K562 (cell line): ENCODE results near the gene SETMAR. TPM values are rescaled to one million over a fixed set of nuclear protein-coding genes. Genes with fewer than 3 reads are reported as not detected.

Experiments used
- ATAC-seq: fragments of 200-7000 bp; cut with Tn5 transposase; 3 replicates; pipeline ENCODE4 v1.9.1; 2020; ENCODE audit warnings: moderate library complexity
- BruUV-seq: library from RNA; stranded (reverse); fragments of 400-500 nt; replicated peaks from 2 replicates; lab custom pipeline; 2021; lab: Mats Ljungman, UMichigan
- CTCF ChIA-PET: fragments of 300-600 bp; formaldehyde crosslinking; extraction: SDS; loops from one replicate; lab custom pipeline; 2021; ENCODE audit warnings: low intra/inter-chr PET ratio; lab: Yijun Ruan, JAX
- POLR2A ChIA-PET: fragments of 300-600, 350-650 bp; sonication (Branson Sonifier 250); formaldehyde crosslinking; extraction: SDS; loops from one replicate; lab custom pipeline; 2021; ENCODE audit warnings: antibody characterized with exemption, inconsistent platforms; lab: Yijun Ruan, JAX
- DNase-seq, 4 experiments: peaks; one replicate each; pipeline versions ENCODE4 v3.0.0 to v3.0.0-alpha.2; 2011 to 2018; ENCODE audit warnings: low spot score in 3 of 4, mixed read lengths in 3 of 4; ENCODE audit errors: extremely low read depth in 1 of 4
- FAIRE-seq: peaks from 2 replicates; lab custom pipeline; 2011; peaks lifted over from hg19 to GRCh38; lab: Jason Lieb, UNC
- H2AFZ ChIP-seq: 2 replicates; pipeline ENCODE4 v1.6.0; 2011; ENCODE audit warnings: low read depth, low read length, control low read depth, inconsistent platforms
- H3K27ac ChIP-seq: fragments of 200-600 bp; 3 replicates; pipeline ENCODE4 v1.8.0; 2011; ENCODE audit warnings: low read depth, mild to moderate bottlenecking, control low read depth, inconsistent platforms, low read length, moderate library complexity, mixed read lengths; ENCODE audit errors: extremely low read depth
- H3K27me3 ChIP-seq, 2 experiments: fragments of 300-600 bp in 1 of 2; 2 replicates in 1 of 2; 3 replicates in 1 of 2; pipeline versions ENCODE4 v1.6.0 to v1.8.0; 2011; ENCODE audit warnings: inconsistent platforms in 2 of 2, low read length in 2 of 2, mild to moderate bottlenecking in 1 of 2, mixed read lengths in 1 of 2, moderate library complexity in 1 of 2; ENCODE audit not compliant: control insufficient read depth in 2 of 2, insufficient read depth in 2 of 2
- H3K36me3 ChIP-seq: fragments of 300-600 bp; 3 replicates; pipeline ENCODE4 v1.8.0; 2011; ENCODE audit warnings: mild to moderate bottlenecking, low read length, inconsistent platforms; ENCODE audit not compliant: control insufficient read depth, insufficient read depth
- H3K4me1 ChIP-seq, 2 experiments: fragments of 200-600 bp in 1 of 2; replicated peaks in 1 of 2; 2 replicates in 1 of 2; 3 replicates in 1 of 2; pipeline versions ENCODE4 v1.5.1 to v1.8.0; 2011; ENCODE audit warnings: inconsistent platforms in 2 of 2, low read length in 2 of 2, mild to moderate bottlenecking in 1 of 2, mixed read lengths in 1 of 2, moderate library complexity in 1 of 2; ENCODE audit not compliant: control insufficient read depth in 2 of 2, insufficient read depth in 2 of 2
- H3K4me2 ChIP-seq: 2 replicates; pipeline ENCODE4 v1.6.1; 2011; ENCODE audit warnings: low read length, control low read depth, inconsistent platforms, mixed read lengths; ENCODE audit not compliant: insufficient read depth
- H3K4me3 ChIP-seq: fragments of 200-600 bp; sonication (generic), shearing (Covaris generic); 2 replicates; pipeline ENCODE4 v1.5.1; 2016; ENCODE audit warnings: control low read depth, inconsistent platforms
- H3K79me2 ChIP-seq: fragments of 200-600 bp; 3 replicates; pipeline ENCODE4 v1.8.0; 2011; ENCODE audit warnings: low read length, inconsistent platforms; ENCODE audit not compliant: control insufficient read depth, insufficient read depth
- H3K9ac ChIP-seq, 2 experiments: 2 replicates each; pipeline versions ENCODE4 v1.6.0 to v1.6.1; 2011; ENCODE audit warnings: low read depth in 2 of 2, low read length in 2 of 2, control low read depth in 1 of 2, inconsistent platforms in 1 of 2, mild to moderate bottlenecking in 1 of 2, mixed read lengths in 1 of 2; ENCODE audit not compliant: insufficient read depth in 1 of 2
- H3K9me1 ChIP-seq: one replicate; pipeline ENCODE4 v1.6.0; 2011; ENCODE audit warnings: inconsistent platforms, mild to moderate bottlenecking, low read length, moderate library complexity; ENCODE audit not compliant: control insufficient read depth, insufficient read depth
- H3K9me3 ChIP-seq: replicated peaks from 2 replicates; pipeline ENCODE4 v1.5.1; 2011; ENCODE audit warnings: low read depth, low read length, inconsistent platforms; ENCODE audit not compliant: control insufficient read depth, insufficient read depth
- H4K20me1 ChIP-seq: replicated peaks from 2 replicates; pipeline ENCODE4 v1.6.1; 2011; ENCODE audit warnings: low read length, inconsistent platforms, mixed read lengths; ENCODE audit not compliant: control insufficient read depth, insufficient read depth
- CXXC5 ChIP-seq: fragments of 250-450 bp; sonication (Bioruptor Pico); IDR thresholded peaks from 2 replicates; pipeline ENCODE4 v1.8.0; 2022; ENCODE audit warnings: inconsistent platforms, mild to moderate bottlenecking, moderate library complexity
- DPF2 ChIP-seq: fragments of 450-650 bp; IDR thresholded peaks from 2 replicates; pipeline ENCODE4 v1.6.1; 2016
- FOXM1 ChIP-seq, 2 experiments: fragments of 450-650 bp in 1 of 2; sonication (generic) in 1 of 2; formaldehyde crosslinking in 1 of 2; IDR thresholded peaks; 2 replicates each; pipeline versions ENCODE4 v1.6.1 to v1.9.0; 2017 to 2022; ENCODE audit warnings: low read depth in 2 of 2, mild to moderate bottlenecking in 2 of 2, missing genetic modification reagents in 1 of 2, moderate library complexity in 1 of 2
- HCFC1 ChIP-seq: IDR thresholded peaks from 2 replicates; pipeline ENCODE4 v1.6.1; 2012; ENCODE audit warnings: low read depth, low read length, improper control_type of control experiment
- L3MBTL2 ChIP-seq: fragments of 450-650 bp; IDR thresholded peaks from 2 replicates; pipeline ENCODE4 v1.6.1; 2016; ENCODE audit warnings: mild to moderate bottlenecking, moderate library complexity
- MTA2 ChIP-seq: fragments of 450-650 bp; IDR thresholded peaks from 2 replicates; pipeline ENCODE4 v1.6.1; 2016; ENCODE audit warnings: low read depth
- NFIX ChIP-seq: fragments of 250-450 bp; sonication (Bioruptor Pico); IDR thresholded peaks from 2 replicates; pipeline ENCODE4 v1.4.0; 2020; ENCODE audit warnings: low read depth, mild to moderate bottlenecking, moderate library complexity
- ZEB2 ChIP-seq: fragments of 450-650 bp; IDR thresholded peaks from 2 replicates; pipeline ENCODE4 v1.6.1; 2016
- ZFP36 ChIP-seq: fragments of 150-350 bp; IDR thresholded peaks from 2 replicates; pipeline ENCODE4 v1.6.1; 2018; ENCODE audit warnings: low read length, low read depth; ENCODE audit not compliant: partially characterized antibody
- ZNF12 ChIP-seq: sonication (generic); formaldehyde crosslinking; IDR thresholded peaks from 2 replicates; pipeline ENCODE4 v1.4.0; 2020; ENCODE audit warnings: mild to moderate bottlenecking, missing genetic modification reagents
- ZNF354B ChIP-seq: fragments of 250-450 bp; sonication (Bioruptor Pico); IDR thresholded peaks from 2 replicates; pipeline ENCODE4 v1.4.0; 2020
- ZNF445 ChIP-seq: fragments of 250-450 bp; sonication (Bioruptor Pico); IDR thresholded peaks from 2 replicates; pipeline ENCODE4 v1.4.0; 2020; ENCODE audit warnings: low read depth, mild to moderate bottlenecking, moderate library complexity
- ZNF766 ChIP-seq: fragments of 200-800 bp; sonication (Bioruptor generic); conservative IDR thresholded peaks from 2 replicates; pipeline ENCODE4 v1.6.1; 2016; ENCODE audit warnings: missing genetic modification characterization, missing compliant biosample characterization
- WGBS: fragments of 100-300 bp; shearing (Covaris generic); methylation state at CpG from one replicate; pipeline ENCODE4 v1.1.6; 2016; ENCODE audit warnings: low coverage, mixed read lengths; ENCODE audit not compliant: insufficient coverage; ENCODE audit errors: missing lambda C conversion rate; 5-methylcytosine and 5-hydroxymethylcytosine counted together
- in situ Hi-C: fragments of 300-500 bp; cut with MboI; formaldehyde crosslinking; loops from 4 replicates; pipeline ENCODE4 v1.15.0; 2018; ENCODE audit warnings: inconsistent platforms, mixed read lengths
- intact Hi-C: fragments of 100-400 bp; cut with micrococcal nuclease; formaldehyde crosslinking; loops from 2 replicates; pipeline ENCODE4 v1.14.2; 2022
- polyA plus RNA-seq, 8 experiments: library from polyadenylated mRNA; depleted of rRNA in 4 of 8; stranded (reverse) in 5 of 8; unstranded in 3 of 8; fragments of >200 nt; fragmentation: Nextera tagmentation in 2 of 8; fragmentation: Illumina TruSeq in 1 of 8; extraction: Ambion mirVana in 2 of 8; extraction: Trizol in 1 of 8; gene quantifications; 2 replicates each; pipeline versions ENCODE4 v1.2.1 to v1.2.3, GENCODE V29; 2011 to 2014; ENCODE audit warnings: inconsistent platforms in 1 of 8, missing spikeins in 1 of 8
- total RNA-seq, 7 experiments: library from RNA; depleted of rRNA in 6 of 7; stranded (reverse); fragments of >200 nt in 6 of 7; fragmentation: Illumina TruSeq in 2 of 7; extraction: Trizol in 2 of 7; gene quantifications; 2 replicates each; pipeline versions ENCODE4 v1.2.1 to v1.2.3, GENCODE V29; 2011 to 2021; ENCODE audit warnings: low replicate concordance in 1 of 7
- TF ChIP-seq, protein P1 (sequence below): sonication (generic); formaldehyde crosslinking; IDR thresholded peaks from 2 replicates; pipeline ENCODE4 v1.8.1; 2023; ENCODE audit warnings: missing genetic modification reagents, mild to moderate bottlenecking, borderline replicate concordance
- TF ChIP-seq, protein P2 (sequence below): IDR thresholded peaks from 3 replicates; pipeline ENCODE4 v1.6.1; 2011; ENCODE audit warnings: borderline replicate concordance, mild to moderate bottlenecking; ENCODE audit not compliant: insufficient read length, insufficient read depth

The SETMAR gene
- total and polyA plus RNA-seq, 9 of the 15 experiments (the other 6 are each of a cell fraction or from before 2014, with no cell fraction given), result 5.5 to 25.1 (median 18.2) TPM

DNA sequence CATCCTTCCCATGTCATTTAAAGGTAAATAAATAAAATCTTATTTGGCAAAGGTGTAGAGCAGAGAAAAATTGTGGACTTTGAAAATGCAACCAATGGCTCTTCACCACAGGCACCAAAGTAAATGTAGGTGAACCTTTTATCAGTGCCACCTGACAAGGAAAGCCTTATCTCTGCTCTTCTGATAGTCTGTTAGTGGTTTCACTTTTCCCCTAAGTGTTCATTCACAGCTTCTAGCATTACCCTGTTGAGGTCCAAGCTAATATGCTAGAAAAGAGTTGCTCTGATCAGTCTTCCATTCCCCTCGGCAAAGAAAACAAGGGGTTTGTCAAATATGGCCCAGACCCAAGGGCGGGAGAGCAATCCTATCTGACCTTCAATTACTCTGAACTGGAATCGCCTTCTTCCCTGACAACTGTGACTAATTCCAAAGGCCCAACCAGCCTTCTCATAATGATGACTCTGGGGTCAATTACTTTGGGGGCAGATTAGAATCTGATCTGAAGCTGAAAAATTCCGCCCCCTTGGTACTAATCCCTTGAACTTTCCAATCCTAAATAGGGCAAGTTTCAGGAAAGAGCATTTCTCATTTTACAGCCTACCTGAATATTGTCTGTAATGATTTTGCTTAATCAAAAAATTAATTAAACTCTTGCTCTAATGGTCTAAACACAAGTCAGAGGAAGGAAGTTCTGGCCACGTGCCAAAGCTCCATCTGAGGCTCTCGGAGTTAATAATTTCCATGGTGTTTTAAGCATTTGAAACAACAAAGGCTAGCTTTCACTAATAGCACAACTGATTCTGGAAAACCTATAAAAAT is 52.4 kb downstream of the SETMAR start:
- in situ Hi-C loops (no loop called here), intact Hi-C loops (loop anchor here (10.0 kb wide), 1 partner anchor 109 kb away; the partner anchor contains the start of gene SUMF1)
- no peak overlapping the region for H3K27ac ChIP-seq
- BruUV-seq, result no TSS peak
- ChIA-PET CTCF (no interaction called here), POLR2A (interaction anchor here (0.6 kb wide), 1 partner anchor 278 kb away, joined by 5 read pairs; no protein-coding TSS in a partner anchor)
- peak overlapping the region; percentile 10; the same call in 1 of the 2 replicates for H2AFZ ChIP-seq
- H3K9me3 ChIP-seq, result no peaks in the 10 kb centered on the region
- no peak overlapping the region for H3K9ac ChIP-seq
- H3K4me3 ChIP-seq, result no peak overlapping the region
- DNase-seq (peak in 1 of 4 experiments; percentile 55), ATAC-seq (peak; percentile 17), FAIRE-seq (no peak)
- H3K79me2 ChIP-seq, result no peaks in the 10 kb centered on the region
- WGBS, result 21% methylated on average over 6 of the region's 6 CpGs
- no peaks in the 10 kb centered on the region for H3K9me1 ChIP-seq
- no peaks in the 10 kb centered on the region for H3K36me3 ChIP-seq
- H3K4me2 ChIP-seq, result peak overlapping the region; percentile 17; the same call in 1 of the 2 replicates
- peaks cover 0 to 20% of the 10 kb centered on the region in 2 experiments; a peak in 4 of 5 replicates for H3K4me1 ChIP-seq
- H4K20me1 ChIP-seq, result no peaks in the 10 kb centered on the region
- H3K27me3 ChIP-seq, result no peaks in the 10 kb centered on the region
- 0 out of 2 replicates have a peak, but pooled peaks have one; percentile 22 for TF ChIP-seq L3MBTL2
- peak; percentile 83 for TF ChIP-seq ZEB2
- no peak for TF ChIP-seq ZNF12
- TF ChIP-seq, protein P1, sequence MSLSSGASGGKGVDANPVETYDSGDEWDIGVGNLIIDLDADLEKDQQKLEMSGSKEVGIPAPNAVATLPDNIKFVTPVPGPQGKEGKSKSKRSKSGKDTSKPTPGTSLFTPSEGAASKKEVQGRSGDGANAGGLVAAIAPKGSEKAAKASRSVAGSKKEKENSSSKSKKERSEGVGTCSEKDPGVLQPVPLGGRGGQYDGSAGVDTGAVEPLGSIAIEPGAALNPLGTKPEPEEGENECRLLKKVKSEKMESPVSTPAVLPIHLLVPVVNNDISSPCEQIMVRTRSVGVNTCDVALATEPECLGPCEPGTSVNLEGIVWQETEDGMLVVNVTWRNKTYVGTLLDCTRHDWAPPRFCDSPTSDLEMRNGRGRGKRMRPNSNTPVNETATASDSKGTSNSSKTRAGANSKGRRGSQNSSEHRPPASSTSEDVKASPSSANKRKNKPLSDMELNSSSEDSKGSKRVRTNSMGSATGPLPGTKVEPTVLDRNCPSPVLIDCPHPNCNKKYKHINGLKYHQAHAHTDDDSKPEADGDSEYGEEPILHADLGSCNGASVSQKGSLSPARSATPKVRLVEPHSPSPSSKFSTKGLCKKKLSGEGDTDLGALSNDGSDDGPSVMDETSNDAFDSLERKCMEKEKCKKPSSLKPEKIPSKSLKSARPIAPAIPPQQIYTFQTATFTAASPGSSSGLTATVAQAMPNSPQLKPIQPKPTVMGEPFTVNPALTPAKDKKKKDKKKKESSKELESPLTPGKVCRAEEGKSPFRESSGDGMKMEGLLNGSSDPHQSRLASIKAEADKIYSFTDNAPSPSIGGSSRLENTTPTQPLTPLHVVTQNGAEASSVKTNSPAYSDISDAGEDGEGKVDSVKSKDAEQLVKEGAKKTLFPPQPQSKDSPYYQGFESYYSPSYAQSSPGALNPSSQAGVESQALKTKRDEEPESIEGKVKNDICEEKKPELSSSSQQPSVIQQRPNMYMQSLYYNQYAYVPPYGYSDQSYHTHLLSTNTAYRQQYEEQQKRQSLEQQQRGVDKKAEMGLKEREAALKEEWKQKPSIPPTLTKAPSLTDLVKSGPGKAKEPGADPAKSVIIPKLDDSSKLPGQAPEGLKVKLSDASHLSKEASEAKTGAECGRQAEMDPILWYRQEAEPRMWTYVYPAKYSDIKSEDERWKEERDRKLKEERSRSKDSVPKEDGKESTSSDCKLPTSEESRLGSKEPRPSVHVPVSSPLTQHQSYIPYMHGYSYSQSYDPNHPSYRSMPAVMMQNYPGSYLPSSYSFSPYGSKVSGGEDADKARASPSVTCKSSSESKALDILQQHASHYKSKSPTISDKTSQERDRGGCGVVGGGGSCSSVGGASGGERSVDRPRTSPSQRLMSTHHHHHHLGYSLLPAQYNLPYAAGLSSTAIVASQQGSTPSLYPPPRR (CRISPR knock-in tag), result no peak
- no peak for TF ChIP-seq ZNF445
- TF ChIP-seq CXXC5 (CRISPR knock-in tag), result 0 out of 2 replicates have a peak, but pooled peaks have one; percentile 27
- TF ChIP-seq ZNF766 (CRISPR knock-in tag), result peak; percentile 48; the same call in 1 of the 2 replicates
- TF ChIP-seq DPF2, result peak; percentile 78
- TF ChIP-seq FOXM1 (IDR thresholded peaks at IDR 0.05; ENCODE audit: low read depth), result 0 out of 2 replicates have a peak, but pooled peaks have one; percentile 15
- TF ChIP-seq FOXM1 (CRISPR knock-in tag; IDR thresholded peaks at IDR 0.05; ENCODE audit: low read depth), result no peak
- TF ChIP-seq NFIX (CRISPR knock-in tag), result peak; percentile 76
- TF ChIP-seq HCFC1, result no peak
- no peak for TF ChIP-seq ZFP36
- no peak for TF ChIP-seq ZNF354B (CRISPR knock-in tag)
- TF ChIP-seq MTA2, result peak; percentile 61
- TF ChIP-seq, protein P2, sequence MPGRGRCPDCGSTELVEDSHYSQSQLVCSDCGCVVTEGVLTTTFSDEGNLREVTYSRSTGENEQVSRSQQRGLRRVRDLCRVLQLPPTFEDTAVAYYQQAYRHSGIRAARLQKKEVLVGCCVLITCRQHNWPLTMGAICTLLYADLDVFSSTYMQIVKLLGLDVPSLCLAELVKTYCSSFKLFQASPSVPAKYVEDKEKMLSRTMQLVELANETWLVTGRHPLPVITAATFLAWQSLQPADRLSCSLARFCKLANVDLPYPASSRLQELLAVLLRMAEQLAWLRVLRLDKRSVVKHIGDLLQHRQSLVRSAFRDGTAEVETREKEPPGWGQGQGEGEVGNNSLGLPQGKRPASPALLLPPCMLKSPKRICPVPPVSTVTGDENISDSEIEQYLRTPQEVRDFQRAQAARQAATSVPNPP, result no peak
